AG09309 (cell line): Measurements from ENCODE around the gene PGF.
"Not testable (repeated sequence)": the region's sequence is repeated elsewhere in the genome, so short reads cannot be mapped to it uniquely, and the experiment has no call there.

ENCODE experiments used
- DNase-seq: peaks from one replicate; pipeline ENCODE4 v3.0.0-alpha.2; 2010; ENCODE audit warnings: low read depth
- H3K4me3 ChIP-seq: 2 replicates; pipeline ENCODE4 v1.5.1; 2011; ENCODE audit warnings: mild to moderate bottlenecking, low read depth, low read length, moderate library complexity; ENCODE audit not compliant: control insufficient read depth
- TF ChIP-seq, protein P1 (sequence below): IDR thresholded peaks from 2 replicates; pipeline ENCODE4 v1.5.1; 2011; ENCODE audit warnings: mild to moderate bottlenecking, low read depth, low read length, inconsistent platforms; ENCODE audit not compliant: insufficient read depth, control insufficient read depth; ENCODE audit errors: missing control alignments

Gene PGF

GRCh38 chr14:74935360-74935680 lies 20.1 kb downstream of the PGF start:
- H3K4me3 ChIP-seq: no peak overlapping the region
- DNase-seq: no peak
- TF ChIP-seq, protein P1, sequence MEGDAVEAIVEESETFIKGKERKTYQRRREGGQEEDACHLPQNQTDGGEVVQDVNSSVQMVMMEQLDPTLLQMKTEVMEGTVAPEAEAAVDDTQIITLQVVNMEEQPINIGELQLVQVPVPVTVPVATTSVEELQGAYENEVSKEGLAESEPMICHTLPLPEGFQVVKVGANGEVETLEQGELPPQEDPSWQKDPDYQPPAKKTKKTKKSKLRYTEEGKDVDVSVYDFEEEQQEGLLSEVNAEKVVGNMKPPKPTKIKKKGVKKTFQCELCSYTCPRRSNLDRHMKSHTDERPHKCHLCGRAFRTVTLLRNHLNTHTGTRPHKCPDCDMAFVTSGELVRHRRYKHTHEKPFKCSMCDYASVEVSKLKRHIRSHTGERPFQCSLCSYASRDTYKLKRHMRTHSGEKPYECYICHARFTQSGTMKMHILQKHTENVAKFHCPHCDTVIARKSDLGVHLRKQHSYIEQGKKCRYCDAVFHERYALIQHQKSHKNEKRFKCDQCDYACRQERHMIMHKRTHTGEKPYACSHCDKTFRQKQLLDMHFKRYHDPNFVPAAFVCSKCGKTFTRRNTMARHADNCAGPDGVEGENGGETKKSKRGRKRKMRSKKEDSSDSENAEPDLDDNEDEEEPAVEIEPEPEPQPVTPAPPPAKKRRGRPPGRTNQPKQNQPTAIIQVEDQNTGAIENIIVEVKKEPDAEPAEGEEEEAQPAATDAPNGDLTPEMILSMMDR: no peak

DNA sequence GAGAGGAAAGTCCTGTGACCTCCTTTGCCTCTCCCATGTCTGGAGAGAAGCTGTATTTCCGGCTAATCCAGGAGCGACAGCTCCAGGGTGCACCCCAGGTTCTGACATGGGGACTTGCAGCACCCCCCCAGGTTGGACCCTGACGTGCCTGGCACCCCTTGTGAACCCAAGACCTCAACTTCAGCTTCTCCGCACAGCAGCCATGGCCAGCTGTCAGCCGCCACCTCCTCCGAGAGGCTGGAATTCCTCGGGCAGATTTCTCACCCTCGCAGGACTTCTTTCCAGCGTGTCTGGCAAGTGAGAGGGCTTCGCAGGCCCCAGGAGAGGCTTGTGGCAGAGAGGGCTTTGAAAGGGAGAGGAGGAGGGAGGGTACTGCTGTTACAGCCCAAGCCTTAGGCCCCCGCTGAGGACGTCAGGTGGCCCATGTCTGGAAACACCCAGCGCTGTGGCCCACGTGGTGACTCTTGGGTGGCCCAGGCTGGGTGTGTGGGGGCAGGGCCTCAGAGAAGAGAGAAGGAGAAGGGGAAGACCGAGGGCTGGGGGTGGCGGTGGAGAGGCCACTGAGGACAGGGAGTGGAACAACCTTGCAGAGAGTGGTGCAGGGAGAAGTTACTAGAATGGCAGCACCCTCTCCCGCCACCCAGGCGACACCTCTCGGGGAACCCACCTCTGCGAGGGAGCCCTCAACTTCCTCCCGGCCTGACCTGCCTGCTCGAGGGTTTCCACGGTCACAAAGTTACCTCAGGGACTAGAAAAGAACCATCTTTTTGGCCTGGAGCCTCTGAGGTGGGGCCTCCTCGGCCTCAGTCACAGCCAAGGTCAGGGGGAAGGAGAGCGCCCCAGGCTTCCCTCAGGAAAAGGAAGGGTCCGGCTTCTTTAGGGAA lies 20.7 kb downstream of the PGF start:
- no peak for DNase-seq
- TF ChIP-seq, protein P1: no peak
- no peak overlapping the region for H3K4me3 ChIP-seq

DNA sequence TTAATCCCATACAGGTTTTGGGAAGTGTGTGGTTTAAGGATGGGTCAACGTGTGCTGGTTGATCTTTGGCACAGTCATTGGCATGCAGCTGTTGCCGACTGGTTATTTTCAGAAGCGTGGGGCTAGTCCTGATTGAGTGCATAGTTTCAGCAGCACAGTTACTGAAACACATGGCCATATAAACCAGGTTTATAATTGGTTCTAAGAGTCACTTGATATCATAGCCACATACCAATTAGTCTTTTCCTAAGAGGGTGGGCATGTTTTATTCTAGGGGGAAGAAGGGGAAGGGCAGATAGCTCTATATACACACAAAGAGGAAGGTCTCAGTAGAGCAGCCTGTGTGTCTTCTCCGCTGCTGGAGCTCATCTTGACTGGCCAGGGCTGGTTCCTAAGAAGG lies 21.4 kb downstream of the PGF start:
- no peak for DNase-seq
- TF ChIP-seq, protein P1: no peak
- H3K4me3 ChIP-seq: no peak overlapping the region

DNA sequence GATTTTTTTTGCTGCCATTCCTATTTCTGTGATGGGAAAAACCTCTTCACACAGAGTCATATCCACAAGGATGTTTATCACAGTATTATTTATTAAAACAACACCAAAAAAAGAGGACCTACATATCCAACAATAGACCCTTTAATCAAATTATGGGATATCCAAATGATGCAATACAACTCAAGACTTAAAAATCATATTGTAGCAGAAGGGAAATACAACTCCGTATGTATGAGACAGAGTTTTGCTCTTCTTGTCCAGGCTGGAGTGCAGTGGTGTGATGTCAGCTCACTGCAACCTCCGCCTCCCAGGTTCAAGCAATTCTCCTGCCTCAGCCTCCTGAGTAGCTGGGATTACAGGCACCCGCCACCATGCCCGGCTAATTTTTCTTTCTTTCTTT lies 22.5 kb downstream of the PGF start:
- not testable (repeated sequence) for DNase-seq, H3K4me3 ChIP-seq

- no peak for DNase-seq
- TF ChIP-seq, protein P1: no peak
- no peak overlapping the region for H3K4me3 ChIP-seq
Measured at GRCh38 chr14:74932401-74932901, 22.9 kb downstream of the PGF start.

DNA sequence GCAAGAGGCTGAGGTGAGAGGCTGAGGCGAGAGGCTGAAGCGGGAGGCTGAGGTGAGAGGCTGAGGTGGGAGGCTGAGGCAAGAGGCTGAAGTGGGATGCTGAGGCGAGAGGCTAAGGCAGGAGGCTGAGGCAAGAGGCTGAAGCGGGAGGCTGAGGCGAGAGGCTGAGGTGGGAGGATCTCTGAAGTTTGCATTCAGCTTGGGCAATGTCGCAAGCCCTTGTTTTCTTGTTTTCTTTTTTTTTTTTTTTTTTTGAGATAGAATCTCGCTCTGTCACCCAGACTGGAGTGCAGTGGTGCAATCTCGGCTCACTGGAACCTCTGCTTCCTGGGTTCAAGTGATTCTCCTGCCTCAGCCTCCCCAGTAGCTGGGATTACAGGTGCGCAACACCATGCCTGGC lies 23.7 kb downstream of the PGF start:
- not testable (repeated sequence) for DNase-seq, H3K4me3 ChIP-seq

GRCh38 chr14:74929242-74929641 lies 26.2 kb downstream of the PGF start:
- no peak for DNase-seq

DNA sequence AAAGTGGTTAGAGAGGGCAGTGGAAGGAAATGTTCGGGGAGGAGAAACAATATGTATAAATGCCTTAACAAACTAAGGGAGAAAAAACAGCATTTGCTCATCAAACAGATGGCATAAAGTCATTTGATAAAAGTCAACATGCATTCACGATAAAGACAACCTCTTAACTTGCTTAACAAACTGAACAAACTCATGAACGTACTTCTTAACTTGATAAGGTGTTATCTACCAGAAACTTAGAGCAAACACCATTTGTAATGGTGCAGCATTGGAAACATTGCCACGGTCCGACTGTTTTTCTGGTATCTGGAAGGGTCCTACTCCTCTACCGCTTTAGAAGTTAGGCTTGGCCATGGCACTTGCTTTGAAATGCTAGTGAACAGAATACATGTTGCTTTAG lies 28.2 kb downstream of the PGF start:
- TF ChIP-seq, protein P1: no peak
- DNase-seq: no peak
- H3K4me3 ChIP-seq: no peak overlapping the region

More at GRCh38 chr14:74929242-74929641, 26.2 kb downstream of the PGF start:
- TF ChIP-seq, protein P1: no peak
- no peak overlapping the region for H3K4me3 ChIP-seq
